GM21367 (cell line): ENCODE data around the gene FOXS1.
"Not testable (repeated sequence)": the region's sequence is repeated elsewhere in the genome, so short reads cannot be mapped to it uniquely, and the experiment has no call there.

Source experiments
- ATAC-seq: cut with Tn5 transposase; IDR thresholded peaks from one replicate; pipeline ENCODE4 v1.9.1; 2021; ENCODE audit not compliant: unreplicated experiment

Gene FOXS1

GRCh38 chr20:31824125-31824485, 21.3 kb downstream of the FOXS1 start:
- ATAC-seq: no peak

GRCh38 chr20:31823360-31824124, 21.9 kb downstream of the FOXS1 start:
- no peak for ATAC-seq

- ATAC-seq: no peak
These were observed 22.7 kb downstream of the FOXS1 start for GRCh38 chr20:31822421-31823330.

- ATAC-seq: no peak
These were observed 24.0 kb downstream of the FOXS1 start for GRCh38 chr20:31821427-31821826.

- no peak for ATAC-seq
These were observed 25.2 kb downstream of the FOXS1 start for GRCh38 chr20:31820228-31820627.

GRCh38 chr20:31819083-31819784, 26.2 kb downstream of the FOXS1 start, which contains the start of gene MYLK2:
Gene MYLK2 (plus strand): TSS chr20:31819356. CDS start chr20:31819581, 225 bp downstream.
- ATAC-seq: no peak

- ATAC-seq: no peak
These were observed 27.0 kb downstream of the FOXS1 start for GRCh38 chr20:31818376-31818908.

GRCh38 chr20:31817461-31817860, 27.9 kb downstream of the FOXS1 start:
- ATAC-seq: no peak

- ATAC-seq: no peak
These were observed 29.2 kb downstream of the FOXS1 start for GRCh38 chr20:31816221-31816620.

GRCh38 chr20:31815408-31816188, 29.8 kb downstream of the FOXS1 start:
- ATAC-seq: no peak

GRCh38 chr20:31814142-31814541, 31.3 kb downstream of the FOXS1 start:
- not testable (repeated sequence) for ATAC-seq

- no peak for ATAC-seq
These were observed 31.8 kb downstream of the FOXS1 start for GRCh38 chr20:31813611-31814010.

- no peak for ATAC-seq
These were observed 33.3 kb downstream of the FOXS1 start for GRCh38 chr20:31811796-31812728.

- ATAC-seq: no peak
These were observed 34.2 kb downstream of the FOXS1 start for GRCh38 chr20:31811198-31811597.

- ATAC-seq: no peak
These were observed 35.7 kb downstream of the FOXS1 start for GRCh38 chr20:31809661-31810060.

GRCh38 chr20:31808481-31808880, 36.9 kb downstream of the FOXS1 start:
- ATAC-seq: no peak

- ATAC-seq: no peak
These were observed 38.6 kb downstream of the FOXS1 start for GRCh38 chr20:31806564-31807355.

- ATAC-seq: no peak
These were observed 41.7 kb downstream of the FOXS1 start for GRCh38 chr20:31803552-31804291.
